HEK293T (cell line): ENCODE measurements around the gene SYNJ2.

Source experiments
- CTCF ChIA-PET: fragments of 350-600 bp; formaldehyde crosslinking; extraction: SDS; loops from one replicate; lab custom pipeline; 2021; ENCODE audit warnings: antibody characterized with exemption, inconsistent platforms; lab: Yijun Ruan, JAX
- POLR2A ChIA-PET: fragments of 350-600 bp; formaldehyde crosslinking; extraction: SDS; loops from one replicate; lab custom pipeline; 2020; ENCODE audit warnings: antibody characterized with exemption, inconsistent platforms; lab: Yijun Ruan, JAX
- DNase-seq: peaks from one replicate; pipeline ENCODE4 v3.0.0; 2012; ENCODE audit warnings: mixed read lengths; ENCODE audit errors: extremely low spot score
- ARNT ChIP-seq: fragments of 450-650 bp; IDR thresholded peaks from 2 replicates; pipeline ENCODE4 v1.6.1; 2017; ENCODE audit warnings: mild to moderate bottlenecking
- BHLHE40 ChIP-seq: fragments of 450-650 bp; IDR thresholded peaks from 2 replicates; pipeline ENCODE4 v1.6.1; 2016; ENCODE audit warnings: mild to moderate bottlenecking, moderate library complexity, borderline replicate concordance
- CTBP1 ChIP-seq: fragments of 450-650 bp; IDR thresholded peaks from 2 replicates; pipeline ENCODE4 v1.6.1; 2016; ENCODE audit warnings: borderline replicate concordance
- ELF4 ChIP-seq: fragments of 450-650 bp; IDR thresholded peaks from 2 replicates; pipeline ENCODE4 v1.6.1; 2017; ENCODE audit warnings: antibody characterized with exemption
- FOXA1 ChIP-seq: fragments of 450-650 bp; IDR thresholded peaks from 2 replicates; pipeline ENCODE4 v1.6.1; 2016; ENCODE audit warnings: mild to moderate bottlenecking
- FOXK2 ChIP-seq: fragments of 450-650 bp; IDR thresholded peaks from 2 replicates; pipeline ENCODE4 v1.6.1; 2016; ENCODE audit warnings: mild to moderate bottlenecking
- FOXM1 ChIP-seq: fragments of 450-650 bp; IDR thresholded peaks from 2 replicates; pipeline ENCODE4 v1.6.1; 2017; ENCODE audit warnings: mild to moderate bottlenecking, borderline replicate concordance
- HDGF ChIP-seq: fragments of 450-650 bp; IDR thresholded peaks from 2 replicates; pipeline ENCODE4 v1.6.1; 2017; ENCODE audit warnings: antibody characterized with exemption, borderline replicate concordance
- L3MBTL2 ChIP-seq: fragments of 450-650 bp; conservative IDR thresholded peaks from 2 replicates; pipeline ENCODE4 v1.6.1; 2016; ENCODE audit warnings: mild to moderate bottlenecking
- LEF1 ChIP-seq: fragments of 450-650 bp; IDR thresholded peaks from 2 replicates; pipeline ENCODE4 v1.6.1; 2017; ENCODE audit warnings: mild to moderate bottlenecking, borderline replicate concordance
- NFRKB ChIP-seq: fragments of 450-650 bp; IDR thresholded peaks from 2 replicates; pipeline ENCODE4 v1.6.1; 2016; ENCODE audit warnings: mild to moderate bottlenecking, moderate library complexity
- PKNOX1 ChIP-seq: fragments of 450-650 bp; IDR thresholded peaks from 2 replicates; pipeline ENCODE4 v1.6.1; 2016
- SP1 ChIP-seq: fragments of 450-650 bp; IDR thresholded peaks from 2 replicates; pipeline ENCODE4 v1.6.1; 2017
- SUZ12 ChIP-seq: fragments of 450-650 bp; IDR thresholded peaks from 2 replicates; pipeline ENCODE4 v1.6.1; 2016; ENCODE audit warnings: mild to moderate bottlenecking
- ZNF384 ChIP-seq: fragments of 450-650 bp; IDR thresholded peaks from 2 replicates; pipeline ENCODE4 v1.6.1; 2016

SYNJ2 gene

GRCh38 chr6:158078320-158078719 is 96.7 kb downstream of the SYNJ2 start:
- DNase-seq, result no peak
- TF ChIP-seq SUZ12, result no peak
- ChIA-PET POLR2A (no interaction called here), CTCF (interaction anchor here (0.6 kb wide), 1 partner anchor 96 kb away, joined by 3 read pairs; no protein-coding TSS in a partner anchor)

GRCh38 chr6:158080849-158081656 is 99.4 kb downstream of the SYNJ2 start:
- ChIA-PET POLR2A (no interaction called here), CTCF (interaction anchor here (0.9 kb wide), 1 partner anchor 8 kb away, joined by 7 read pairs; no protein-coding TSS in a partner anchor)
- no peak for DNase-seq
- TF ChIP-seq SUZ12 (no peak), ZNF384 (0 out of 2 replicates have a peak, but pooled peaks have one; percentile 66)

GRCh38 chr6:158081657-158081935 is 99.9 kb downstream of the SYNJ2 start:
- DNase-seq, result no peak
- no peak for TF ChIP-seq CTBP1
- TF ChIP-seq ELF4, result no peak
- TF ChIP-seq L3MBTL2, result no peak
- no peak for TF ChIP-seq FOXK2
- TF ChIP-seq BHLHE40, result no peak
- TF ChIP-seq ZNF384, result peak; percentile 2; the same call in 1 of the 2 replicates
- ChIA-PET CTCF (interaction anchor here (0.9 kb wide), 1 partner anchor 9 kb away, joined by 7 read pairs; no protein-coding TSS in a partner anchor), POLR2A (interaction anchor here (0.6 kb wide), 1 partner anchor 1921 kb away, joined by 3 read pairs; no protein-coding TSS in a partner anchor)

GRCh38 chr6:158083455-158084325 is 102.0 kb downstream of the SYNJ2 start:
- no peak for TF ChIP-seq HDGF
- CTCF ChIA-PET, result no interaction called here
- POLR2A ChIA-PET, result no interaction called here
- no peak for DNase-seq

- no peak for TF ChIP-seq L3MBTL2
- TF ChIP-seq BHLHE40, result no peak
- no peak for TF ChIP-seq ARNT
- TF ChIP-seq FOXA1, result no peak
- TF ChIP-seq ZNF384, result no peak
- no peak for TF ChIP-seq SP1
- no peak for TF ChIP-seq LEF1
- no peak for DNase-seq
- ChIA-PET POLR2A (no interaction called here), CTCF (no interaction called here)
Measured at GRCh38 chr6:158085261-158086053, 103.8 kb downstream of the SYNJ2 start.

- TF ChIP-seq FOXA1 (no peak), L3MBTL2 (no peak)
- ChIA-PET CTCF (no interaction called here), POLR2A (no interaction called here)
- no peak for DNase-seq
Measured at GRCh38 chr6:158086054-158086503, 104.4 kb downstream of the SYNJ2 start.

GRCh38 chr6:158086504-158087223 is 105.0 kb downstream of the SYNJ2 start:
- DNase-seq, result no peak
- CTCF ChIA-PET, result interaction anchor here (0.6 kb wide), 1 partner anchor 127 kb away, joined by 3 read pairs; no protein-coding TSS in a partner anchor
- POLR2A ChIA-PET, result no interaction called here
- TF ChIP-seq ZNF384, result no peak
- no peak for TF ChIP-seq BHLHE40
- no peak for TF ChIP-seq SUZ12
- TF ChIP-seq ELF4, result no peak
- TF ChIP-seq FOXK2, result no peak
- TF ChIP-seq FOXM1, result no peak
- TF ChIP-seq CTBP1, result no peak
- no peak for TF ChIP-seq NFRKB
- no peak for TF ChIP-seq PKNOX1
- no peak for TF ChIP-seq ARNT
- TF ChIP-seq FOXA1, result no peak
